Heart left ventricle (tissue), 16 donors: ENCODE results near the gene RIMOC1. TPM values are rescaled to one million over a fixed set of nuclear protein-coding genes. Genes with fewer than 3 reads are reported as not detected.

Source experiments
- ATAC-seq, 4 donors: fragments of 200-7000 bp; cut with Tn5 transposase; one replicate each; pipeline ENCODE4 v1.9.1; 2020 to 2022; ENCODE audit warnings: moderate library complexity in 4 of 4, mild to moderate bottlenecking in 3 of 4, moderate number of reproducible peaks in 1 of 4
- DNase-seq, 5 donors: peaks; one replicate each; pipeline ENCODE4 v3.0.0-alpha.2; 2020
- H3K27ac ChIP-seq, 12 donors: fragments of 200-600 bp; sonication (generic) in 4 of 12; one replicate each; pipeline versions ENCODE4 v1.5.0 to v1.8.0; 2016 to 2022; ENCODE audit warnings: mild to moderate bottlenecking in 2 of 12
- H3K27me3 ChIP-seq, 9 donors: fragments of 200-600 bp; sonication (generic) in 2 of 9; one replicate each; pipeline versions ENCODE4 v1.5.1 to v1.8.0; 2016 to 2022; ENCODE audit warnings: mild to moderate bottlenecking in 3 of 9
- H3K36me3 ChIP-seq, 9 donors: fragments of 200-600 bp; sonication (generic) in 2 of 9; one replicate each; pipeline versions ENCODE4 v1.5.0 to v1.8.0; 2018 to 2022; ENCODE audit warnings: mild to moderate bottlenecking in 2 of 9
- H3K4me1 ChIP-seq, 12 donors: fragments of 200-600 bp; sonication (generic) in 4 of 12; one replicate each; pipeline versions ENCODE4 v1.5.0 to v1.8.0; 2016 to 2022; ENCODE audit warnings: mild to moderate bottlenecking in 3 of 12
- H3K4me3 ChIP-seq, 12 donors: fragments of 200-600 bp; sonication (generic) in 4 of 12; one replicate each; pipeline versions ENCODE4 v1.5.0 to v1.8.0; 2017 to 2022; ENCODE audit warnings: mild to moderate bottlenecking in 9 of 12, moderate library complexity in 4 of 12
- H3K9me3 ChIP-seq, 12 donors: fragments of 200-600 bp; sonication (generic) in 4 of 12; one replicate each; pipeline versions ENCODE4 v1.5.0 to v1.8.0; 2016 to 2022; ENCODE audit warnings: mild to moderate bottlenecking in 1 of 12
- POLR2A ChIP-seq, 2 donors: fragments of 450-650 bp; IDR thresholded peaks; one replicate each; pipeline ENCODE4 v1.6.1; 2017; ENCODE audit warnings: antibody characterized with exemption in 2 of 2, mild to moderate bottlenecking in 2 of 2, moderate library complexity in 2 of 2
- WGBS, 4 donors: extraction: QIAGEN DNeasy Blood & Tissue Kit in 2 of 4; methylation state at CpG; one replicate each; pipeline versions ENCODE4 v1.1.5 to v1.1.7; 2013 to 2018; 5-methylcytosine and 5-hydroxymethylcytosine counted together
- intact Hi-C, 10 donors: fragments of 100-400 bp; cut with DNase I; formaldehyde crosslinking; loops; one replicate each; pipeline versions ENCODE4 v1.11.1 to v1.14.2; 2022
- polyA plus RNA-seq, 2 donors: library from polyadenylated mRNA; stranded (reverse); fragments of 200-250 nt; gene quantifications; one replicate each; pipeline ENCODE4 v1.2.3, GENCODE V29; 2013
- total RNA-seq, 9 donors: library from RNA; depleted of rRNA in 2 of 9; stranded (reverse); fragments of >200 nt in 2 of 9; fragmentation: NEBNext Ultra II Directional in 3 of 9; extraction: Animal tissue kit (Norgen Biotek cat#: 25700) in 3 of 9; gene quantifications; one replicate each; pipeline versions ENCODE4 v1.1.0 to v1.2.4, GENCODE V29; 2016 to 2023
- TF ChIP-seq, protein P1 (sequence below), 12 donors: fragments of 200-600 bp; sonication (generic) in 4 of 12; IDR thresholded peaks; one replicate each; pipeline versions ENCODE4 v1.5.0 to v1.8.0; 2018 to 2022; ENCODE audit warnings: antibody characterized with exemption in 12 of 12, mild to moderate bottlenecking in 5 of 12
- donor health status: ischemic (EF 13 %, LVEDD 7.1; RV severe dilation, severe dysfunction).
- donor health status: healthy with polysubstance abuse.
- donor health status: DM: no; HTN: yes; CAD: no.
- donor health status: DM: no; HTN: no; CAD: no.
- donor health status: ischemic (EF 25% LVEDD 6.9; RV normal size, moderate dysfunction).
- donor health status: ischemic (EF 25% LVEDD 5.7; RV mildly dilated, moderate dysfunction).
- donor health status: healthy.
- donor health status: DM: yes; HTN: yes; CAD: no.
- donor health status: ischemic (EF 35%, LVEDD 5.7; RV mildly dilated, moderate dysfunction).
- donor health status: nonischemic (EF 11% LVEDD 7.7; RV severe dilation, severe dysfunction).
- donor health status: DM: yes; HTN: yes; CAD: no.
- donor health status: PGD.
- donor health status: ischemic (EF 29% LVEDD 5.4; RV normal size, mild dysfunction).
- donor health status: nonischemic (EF 23%, LVEDD 6.1; RV moderate dilation, normal function).

RIMOC1 gene
- total and polyA plus RNA-seq, 11 donors: 4.4 to 24.0 (median 15.6) TPM

DNA sequence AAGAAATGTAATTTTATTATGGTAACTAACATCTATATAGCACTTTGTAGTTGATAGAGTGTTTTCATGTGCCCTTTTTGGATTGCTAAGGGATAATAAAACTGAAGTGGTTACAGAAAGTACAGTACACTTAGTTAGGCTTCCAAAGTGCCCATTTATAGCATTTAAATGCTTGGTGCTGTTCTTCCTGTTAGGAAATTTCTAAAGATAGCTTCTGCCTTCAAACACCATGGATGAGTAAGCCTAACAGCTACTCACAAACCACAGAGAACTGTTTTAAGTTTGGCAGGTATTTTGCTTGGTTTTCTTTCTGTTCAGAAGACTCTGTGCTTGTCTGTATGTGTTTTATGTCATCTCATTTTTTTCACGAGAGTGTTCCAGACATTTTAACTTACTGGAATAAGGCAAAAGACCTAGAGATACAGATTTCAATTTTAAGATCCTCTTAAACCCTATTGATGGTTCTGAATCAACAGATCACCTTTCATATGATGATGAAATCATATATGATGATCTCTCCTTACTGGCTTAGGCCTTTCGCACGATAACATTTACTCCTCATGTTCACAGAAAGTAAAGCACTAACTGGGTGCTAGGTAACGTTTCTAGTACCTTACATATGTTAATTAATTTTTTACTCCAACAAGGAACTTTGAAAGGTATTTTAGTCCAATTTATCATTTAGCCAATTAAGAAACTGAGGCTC, 4.4 kb downstream of the RIMOC1 start:
- Histone ChIP-seq H3K4me3 (no peak overlapping the region), H3K27me3 (no peaks in the 10 kb centered on the region), H3K4me1 (peaks cover 3 to 50% (median 24%) of the 10 kb centered on the region in 12 donors), H3K27ac (peak overlapping the region; percentile 6 to 90 (median 81)), H3K36me3 (peaks cover 0 to 73% (median 61%) of the 10 kb centered on the region in 9 donors), H3K9me3 (no peaks in the 10 kb centered on the region)
- 67 to 77% (median 72%) methylated on average over 4 of the region's 4 CpGs for WGBS, 4 donors
- TF ChIP-seq POLR2A (IDR thresholded peaks at IDR 0.05): no peak
- intact Hi-C loops: loop anchor here in 3 of 10 donors (5.0 kb wide), 2 partner anchors 36 to 41 kb away; partner anchors contain the start of gene OXCT1 (in 2 of the 3)
- ATAC-seq (peak; percentile 8 to 37 (median 19)), DNase-seq (no peak)

DNA sequence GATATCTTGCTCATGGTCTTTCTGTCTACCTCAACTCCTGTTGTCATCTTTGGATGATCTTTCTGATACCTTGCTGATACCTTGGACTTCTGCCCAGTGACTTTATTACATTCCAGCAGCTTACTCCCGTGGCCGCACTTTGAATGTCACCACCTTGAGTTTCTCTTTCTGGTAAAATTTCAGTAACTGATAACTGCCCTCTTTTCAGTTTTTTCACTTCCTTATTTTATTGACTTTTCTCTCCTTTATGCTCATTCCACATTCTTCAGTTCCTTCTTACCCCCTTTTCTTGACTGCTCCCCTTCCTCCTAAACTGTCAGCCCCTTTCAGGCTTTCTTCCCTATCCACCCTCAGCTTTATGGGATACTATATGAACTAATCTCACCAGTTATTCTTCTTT, 14.0 kb downstream of the RIMOC1 start:
- 67 to 78% (median 70%) methylated on average over 2 of the region's 2 CpGs for WGBS, 4 donors
- DNase-seq: no peak
- no peaks in the 10 kb centered on the region for H3K27me3 ChIP-seq
- no peak for ATAC-seq
- peaks cover 0 to 96% (median 86%) of the 10 kb centered on the region in 9 donors for H3K36me3 ChIP-seq
- H3K4me1 ChIP-seq: peaks cover 0 to 9% (median 3%) of the 10 kb centered on the region in 12 donors
- H3K4me3 ChIP-seq: no peak overlapping the region
- TF ChIP-seq POLR2A (IDR thresholded peaks at IDR 0.05): no peak
- TF ChIP-seq, protein P1, sequence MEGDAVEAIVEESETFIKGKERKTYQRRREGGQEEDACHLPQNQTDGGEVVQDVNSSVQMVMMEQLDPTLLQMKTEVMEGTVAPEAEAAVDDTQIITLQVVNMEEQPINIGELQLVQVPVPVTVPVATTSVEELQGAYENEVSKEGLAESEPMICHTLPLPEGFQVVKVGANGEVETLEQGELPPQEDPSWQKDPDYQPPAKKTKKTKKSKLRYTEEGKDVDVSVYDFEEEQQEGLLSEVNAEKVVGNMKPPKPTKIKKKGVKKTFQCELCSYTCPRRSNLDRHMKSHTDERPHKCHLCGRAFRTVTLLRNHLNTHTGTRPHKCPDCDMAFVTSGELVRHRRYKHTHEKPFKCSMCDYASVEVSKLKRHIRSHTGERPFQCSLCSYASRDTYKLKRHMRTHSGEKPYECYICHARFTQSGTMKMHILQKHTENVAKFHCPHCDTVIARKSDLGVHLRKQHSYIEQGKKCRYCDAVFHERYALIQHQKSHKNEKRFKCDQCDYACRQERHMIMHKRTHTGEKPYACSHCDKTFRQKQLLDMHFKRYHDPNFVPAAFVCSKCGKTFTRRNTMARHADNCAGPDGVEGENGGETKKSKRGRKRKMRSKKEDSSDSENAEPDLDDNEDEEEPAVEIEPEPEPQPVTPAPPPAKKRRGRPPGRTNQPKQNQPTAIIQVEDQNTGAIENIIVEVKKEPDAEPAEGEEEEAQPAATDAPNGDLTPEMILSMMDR (IDR thresholded peaks at IDR 0.05): no peak
- intact Hi-C loops: loop anchor here in 1 of 10 donors (5.0 kb wide), 1 partner anchor 51 kb away; no protein-coding TSS in a partner anchor
- H3K9me3 ChIP-seq: no peaks in the 10 kb centered on the region
- H3K27ac ChIP-seq: no peak overlapping the region

DNA sequence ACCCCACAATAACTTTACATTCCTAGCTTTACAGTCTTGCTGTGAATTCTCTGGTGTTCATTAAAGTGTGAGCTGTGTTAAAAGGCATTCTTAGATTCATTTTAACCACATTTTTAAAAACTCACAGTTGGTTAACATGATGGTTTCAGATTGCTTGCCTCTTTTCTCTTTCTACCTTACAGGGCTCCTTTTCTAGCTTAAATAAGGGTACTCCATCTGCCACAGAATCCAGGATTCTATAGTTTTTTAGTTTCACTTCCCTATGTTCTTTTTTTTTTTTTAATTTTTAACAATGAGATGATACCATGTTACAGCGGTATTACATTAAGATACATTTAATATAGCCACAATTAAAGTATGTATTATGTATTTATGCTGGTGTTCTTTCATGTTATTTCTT, 17.0 kb downstream of the RIMOC1 start:
- Histone ChIP-seq H3K36me3 (peaks cover 0 to 66% (median 56%) of the 10 kb centered on the region in 9 donors), H3K27ac (no peak overlapping the region), H3K9me3 (no peaks in the 10 kb centered on the region), H3K27me3 (no peaks in the 10 kb centered on the region), H3K4me3 (no peak overlapping the region), H3K4me1 (peaks cover 0 to 20% (median 9%) of the 10 kb centered on the region in 12 donors)
- 87 to 100% (median 92%) methylated on average over 1 of the region's 1 CpG for WGBS, 4 donors
- no peak for TF ChIP-seq POLR2A (IDR thresholded peaks at IDR 0.05)
- TF ChIP-seq, protein P1 (IDR thresholded peaks at IDR 0.05): no peak
- intact Hi-C loops: loop anchor here in 6 of 10 donors (5.0 to 10.0 kb wide), 4 partner anchors 54 to 844 kb away; no protein-coding TSS in a partner anchor
- no peak for ATAC-seq
- DNase-seq: no peak

DNA sequence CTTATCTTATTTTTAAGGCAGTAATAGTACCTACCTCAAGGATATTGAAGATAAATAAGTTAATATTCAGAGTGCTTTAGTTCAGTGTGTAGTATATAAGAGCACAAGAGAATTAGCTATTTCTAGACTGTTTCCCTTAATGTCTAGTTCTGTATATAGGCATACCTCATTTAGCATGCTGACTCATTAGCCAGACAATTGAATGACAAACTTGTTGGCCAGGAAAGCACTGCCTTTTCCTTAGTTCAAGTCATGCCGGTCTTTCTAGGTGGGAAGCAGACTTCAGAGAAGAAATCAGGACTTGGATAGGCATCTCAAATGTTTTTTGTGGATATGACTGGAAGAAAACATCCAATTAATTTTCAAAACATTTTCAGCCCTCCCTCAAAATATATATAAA, 17.7 kb downstream of the RIMOC1 start:
- no peak for ATAC-seq
- 43 to 55% (median 50%) methylated on average over 1 of the region's 1 CpG for WGBS, 4 donors
- intact Hi-C loops: loop anchor here in 6 of 10 donors (5.0 to 10.0 kb wide), 4 partner anchors 55 to 843 kb away; no protein-coding TSS in a partner anchor

More for the DNA sequence above, 17.7 kb downstream of the RIMOC1 start:
- H3K27me3 ChIP-seq: no peaks in the 10 kb centered on the region
- H3K9me3 ChIP-seq: no peaks in the 10 kb centered on the region
- H3K36me3 ChIP-seq: peaks cover 0 to 60% (median 49%) of the 10 kb centered on the region in 9 donors
- peaks cover 0 to 25% (median 11%) of the 10 kb centered on the region in 12 donors for H3K4me1 ChIP-seq
- TF ChIP-seq, protein P1 (IDR thresholded peaks at IDR 0.05): no peak
- no peak for TF ChIP-seq POLR2A (IDR thresholded peaks at IDR 0.05)
- H3K27ac ChIP-seq: peak overlapping the region in 2 of 12 donors; percentile 21 to 30
- H3K4me3 ChIP-seq: no peak overlapping the region
- DNase-seq: no peak
